H1 (cell line): ENCODE data around the gene GRIK4. TPM values are rescaled to one million over a fixed set of nuclear protein-coding genes. Genes with fewer than 3 reads are reported as not detected.

ENCODE experiments used
- CTCF ChIA-PET: fragments of 300-600 bp; sonication (Branson Sonifier 250); formaldehyde crosslinking; loops from one replicate; lab custom pipeline; 2021; ENCODE audit not compliant: partially characterized antibody; lab: Charles Lee
- POLR2A ChIA-PET: fragments of 300-600 bp; sonication (Branson Sonifier 250); formaldehyde crosslinking; loops from one replicate; lab custom pipeline; 2021; ENCODE audit warnings: inconsistent platforms; ENCODE audit not compliant: partially characterized antibody; lab: Charles Lee
- DNase-seq, 2 experiments: peaks; one replicate each; pipeline versions ENCODE4 v3.0.0 to v3.0.0-alpha.2; 2010 to 2022; ENCODE audit warnings: low spot score in 2 of 2, low read depth in 1 of 2, mixed read lengths in 1 of 2
- FAIRE-seq: peaks from 2 replicates; lab custom pipeline; 2011; peaks lifted over from hg19 to GRCh38; lab: Jason Lieb, UNC
- H2AFZ ChIP-seq: 2 replicates; pipeline ENCODE4 v1.8.1; 2012; ENCODE audit warnings: low read length, inconsistent platforms
- H2AK5ac ChIP-seq: 2 replicates; pipeline ENCODE4 v1.6.1; 2013; ENCODE audit warnings: low read depth, low read length
- H2BK120ac ChIP-seq: replicated peaks from 2 replicates; pipeline ENCODE3; 2013; ENCODE audit warnings: low read depth, low read length, inconsistent platforms
- H2BK12ac ChIP-seq: 2 replicates; pipeline ENCODE4 v1.6.1; 2013; ENCODE audit warnings: low read depth, low read length
- H2BK15ac ChIP-seq: 2 replicates; pipeline ENCODE4 v1.6.1; 2013; ENCODE audit warnings: low read length
- H2BK20ac ChIP-seq: 2 replicates; pipeline ENCODE4 v1.6.1; 2013; ENCODE audit warnings: low read length
- H2BK5ac ChIP-seq: 2 replicates; pipeline ENCODE4 v1.6.1; 2013; ENCODE audit warnings: low read depth, low read length
- H3K14ac ChIP-seq: 2 replicates; pipeline ENCODE4 v1.6.1; 2013; ENCODE audit warnings: inconsistent platforms; ENCODE audit not compliant: insufficient read length
- H3K18ac ChIP-seq: 2 replicates; pipeline ENCODE4 v1.6.1; 2013; ENCODE audit warnings: low read length; ENCODE audit errors: extremely low read depth
- H3K23ac ChIP-seq: 2 replicates; pipeline ENCODE4 v1.6.1; 2013; ENCODE audit warnings: inconsistent platforms; ENCODE audit not compliant: insufficient read length
- H3K23me2 ChIP-seq: 2 replicates; pipeline ENCODE4 v1.6.1; 2013; ENCODE audit warnings: low read depth, low read length
- H3K27ac ChIP-seq: 2 replicates; pipeline ENCODE4 v1.6.1; 2011; ENCODE audit warnings: low read depth, low read length, inconsistent platforms
- H3K27me3 ChIP-seq, 4 experiments: replicated peaks in 1 of 4; 1 replicate in 1 of 4; 2 replicates in 3 of 4; pipeline versions ENCODE4 v1.6.1 to v1.8.1; 2011 to 2013; ENCODE audit warnings: low read length in 3 of 4, mild to moderate bottlenecking in 3 of 4, inconsistent platforms in 2 of 4, mixed read lengths in 2 of 4, moderate library complexity in 1 of 4; ENCODE audit not compliant: control insufficient read depth in 3 of 4, insufficient read depth in 3 of 4; ENCODE audit errors: extremely low read depth in 1 of 4
- H3K36me3 ChIP-seq, 4 experiments: 2 replicates each; pipeline versions ENCODE4 v1.6.1 to v1.8.1; 2011 to 2013; ENCODE audit warnings: mild to moderate bottlenecking in 4 of 4, low read length in 3 of 4, moderate library complexity in 2 of 4, control low read depth in 1 of 4, inconsistent platforms in 1 of 4; ENCODE audit not compliant: insufficient read depth in 4 of 4, control insufficient read depth in 2 of 4
- H3K4ac ChIP-seq: replicated peaks from 2 replicates; pipeline ENCODE3; 2013; ENCODE audit warnings: low read length, low read depth, mixed read lengths, inconsistent platforms; ENCODE audit not compliant: insufficient read length
- H3K4me1 ChIP-seq, 4 experiments: replicated peaks in 1 of 4; 1 replicate in 1 of 4; 2 replicates in 3 of 4; pipeline versions ENCODE4 v1.6.1 to v1.8.1; 2011 to 2013; ENCODE audit warnings: low read length in 3 of 4, inconsistent platforms in 2 of 4, mixed read lengths in 1 of 4; ENCODE audit not compliant: insufficient read depth in 4 of 4, control insufficient read depth in 3 of 4
- H3K4me2 ChIP-seq, 2 experiments: 2 replicates each; pipeline versions ENCODE4 v1.6.1 to v1.8.1; 2011 to 2013; ENCODE audit warnings: low read depth in 2 of 2, low read length in 2 of 2, control low read depth in 1 of 2, inconsistent platforms in 1 of 2, mild to moderate bottlenecking in 1 of 2; ENCODE audit not compliant: insufficient read depth in 1 of 2
- H3K4me3 ChIP-seq, 4 experiments: fragments of 200-600, 300-600 bp in 1 of 4; sonication (generic), shearing (Covaris generic), sonication (Bioruptor Twin) in 1 of 4; 2 replicates each; pipeline versions ENCODE4 v1.5.1 to v1.8.1; 2011 to 2016; ENCODE audit warnings: low read length in 4 of 4, low read depth in 3 of 4, control low read depth in 2 of 4, inconsistent platforms in 2 of 4, mild to moderate bottlenecking in 2 of 4, mixed read lengths in 1 of 4, moderate library complexity in 1 of 4; ENCODE audit not compliant: insufficient read depth in 2 of 4; ENCODE audit errors: extremely low read depth in 1 of 4
- H3K56ac ChIP-seq: replicated peaks from 2 replicates; pipeline ENCODE3; 2013; ENCODE audit warnings: low read depth, mild to moderate bottlenecking, mixed read lengths, low read length, inconsistent platforms; ENCODE audit not compliant: insufficient read length
- H3K79me1 ChIP-seq: 2 replicates; pipeline ENCODE4 v1.6.1; 2013; ENCODE audit warnings: low read depth, low read length, control low read depth
- H3K79me2 ChIP-seq, 2 experiments: 2 replicates each; pipeline versions ENCODE4 v1.6.1 to v1.8.1; 2012 to 2013; ENCODE audit warnings: low read length in 2 of 2, mild to moderate bottlenecking in 2 of 2, inconsistent platforms in 1 of 2; ENCODE audit not compliant: insufficient read depth in 2 of 2, control insufficient read depth in 1 of 2
- H3K9ac ChIP-seq, 4 experiments: replicated peaks in 1 of 4; 1 replicate in 1 of 4; 2 replicates in 3 of 4; pipeline versions ENCODE4 v1.6.1 to v1.8.1; 2011 to 2013; ENCODE audit warnings: low read depth in 3 of 4, low read length in 3 of 4, control low read depth in 2 of 4, mild to moderate bottlenecking in 2 of 4, moderate library complexity in 2 of 4, inconsistent platforms in 1 of 4; ENCODE audit errors: extremely low read depth in 1 of 4
- H3K9me3 ChIP-seq, 2 experiments: 2 replicates each; pipeline versions ENCODE4 v1.6.1 to v1.8.1; 2012 to 2013; ENCODE audit warnings: mild to moderate bottlenecking in 2 of 2, moderate library complexity in 2 of 2, control low read depth in 1 of 2, inconsistent platforms in 1 of 2, low read depth in 1 of 2, low read length in 1 of 2, mixed read lengths in 1 of 2; ENCODE audit not compliant: insufficient read depth in 2 of 2
- H4K20me1 ChIP-seq, 2 experiments: replicated peaks in 1 of 2; 2 replicates each; pipeline versions ENCODE3 to v1.8.1; 2011 to 2013; ENCODE audit warnings: inconsistent platforms in 2 of 2, low read length in 2 of 2, mild to moderate bottlenecking in 1 of 2; ENCODE audit not compliant: insufficient read depth in 2 of 2, control insufficient read depth in 1 of 2
- H4K5ac ChIP-seq: 2 replicates; pipeline ENCODE4 v1.6.1; 2013; ENCODE audit warnings: low read length, low read depth, mixed read lengths, inconsistent platforms; ENCODE audit not compliant: insufficient read length
- H4K8ac ChIP-seq: 2 replicates; pipeline ENCODE4 v1.8.0; 2013; ENCODE audit warnings: mild to moderate bottlenecking, moderate library complexity, low read length, inconsistent platforms; ENCODE audit not compliant: insufficient read depth; ENCODE audit errors: extremely low read depth
- H4K91ac ChIP-seq: replicated peaks from 2 replicates; pipeline ENCODE3; 2013; ENCODE audit warnings: low read length, mixed read lengths, inconsistent platforms; ENCODE audit not compliant: insufficient read length
- HDAC6 ChIP-seq: IDR thresholded peaks from one replicate; pipeline ENCODE4 v1.7.1; 2012; ENCODE audit warnings: low read depth, mild to moderate bottlenecking, inconsistent platforms, low read length, moderate library complexity
- MAFK ChIP-seq: IDR thresholded peaks from 2 replicates; pipeline ENCODE4 v1.6.1; 2012; ENCODE audit warnings: low read depth, mild to moderate bottlenecking, improper control_type of control experiment, low read length
- POU5F1 ChIP-seq: IDR thresholded peaks from 2 replicates; pipeline ENCODE4 v1.6.1; 2011; ENCODE audit warnings: low read depth, mild to moderate bottlenecking, low read length, moderate library complexity
- RAD21 ChIP-seq, 2 experiments: IDR thresholded peaks in 1 of 2; conservative IDR thresholded peaks in 1 of 2; 2 replicates each; pipeline ENCODE4 v1.6.1; 2011; ENCODE audit warnings: low read depth in 2 of 2, low read length in 2 of 2, improper control_type of control experiment in 1 of 2, inconsistent platforms in 1 of 2, mild to moderate bottlenecking in 1 of 2, moderate library complexity in 1 of 2
- SP4 ChIP-seq: IDR thresholded peaks from 2 replicates; pipeline ENCODE4 v1.6.1; 2012; ENCODE audit warnings: low read length, inconsistent platforms
- SUZ12 ChIP-seq: fragments of 200-600 bp; sonication (generic); IDR thresholded peaks from 2 replicates; pipeline ENCODE4 v1.6.1; 2012; ENCODE audit warnings: mild to moderate bottlenecking, inconsistent platforms, low read length, moderate library complexity, mixed read lengths
- TAF1 ChIP-seq: IDR thresholded peaks from 2 replicates; pipeline ENCODE4 v1.6.1; 2011; ENCODE audit warnings: mild to moderate bottlenecking, low read depth, low read length
- TEAD4 ChIP-seq: IDR thresholded peaks from 2 replicates; pipeline ENCODE4 v1.6.1; 2012; ENCODE audit warnings: low read depth, low read length, inconsistent platforms, mixed read lengths
- WGBS, 2 experiments: shearing (Covaris generic) in 1 of 2; methylation state at CpG; one replicate each; pipeline versions ENCODE4 v1.1.6 to v1.1.7; 2013 to 2015; ENCODE audit warnings: low lambda C conversion rate in 2 of 2, mixed read lengths in 2 of 2, inconsistent platforms in 1 of 2, low coverage in 1 of 2, missing lambda C conversion rate in 1 of 2; ENCODE audit not compliant: insufficient replicate concordance in 2 of 2, insufficient coverage in 1 of 2, insufficient read length in 1 of 2; ENCODE audit errors: extremely low coverage in 1 of 2, missing lambda C conversion rate in 1 of 2; 5-methylcytosine and 5-hydroxymethylcytosine counted together
- polyA plus RNA-seq, 7 experiments: library from polyadenylated mRNA; depleted of rRNA in 3 of 7; stranded (reverse) in 5 of 7; unstranded in 2 of 7; fragments of >200 nt in 5 of 7; fragments of 200-250 nt in 2 of 7; gene quantifications; 1 replicate in 5 of 7; 2 replicates in 1 of 7; 4 replicates in 1 of 7; pipeline versions ENCODE4 v1.2.1 to v1.2.3, GENCODE V29; 2011 to 2013; ENCODE audit warnings: missing spikeins in 2 of 7, mixed read lengths in 2 of 7
- total RNA-seq: library from RNA; stranded (reverse); fragmentation: NEBNext Ultra II Directional; extraction: Animal tissue kit (Norgen Biotek cat#: 25700); gene quantifications from 2 replicates; pipeline ENCODE4 v1.2.1, GENCODE V29; 2021
- TF ChIP-seq, protein P1 (sequence below), 3 experiments: IDR thresholded peaks; 1 replicate in 2 of 3; 2 replicates in 1 of 3; pipeline versions ENCODE4 v1.5.1 to v1.6.1; 2011; ENCODE audit warnings: low read length in 3 of 3, mild to moderate bottlenecking in 3 of 3, inconsistent platforms in 2 of 3, low read depth in 1 of 3, moderate library complexity in 1 of 3; ENCODE audit not compliant: insufficient read depth in 1 of 3; ENCODE audit errors: control extremely low read depth in 1 of 3
- TF ChIP-seq, protein P2 (sequence below): IDR thresholded peaks from 2 replicates; pipeline ENCODE4 v1.6.1; 2011; ENCODE audit warnings: low read depth, mild to moderate bottlenecking, low read length; ENCODE audit not compliant: insufficient read depth

GRIK4 gene
- total and polyA plus RNA-seq, 2 of the 8 experiments (the other 6 are each of a cell fraction or from before 2014, with no cell fraction given) = 1.2 to 2.9 TPM

DNA sequence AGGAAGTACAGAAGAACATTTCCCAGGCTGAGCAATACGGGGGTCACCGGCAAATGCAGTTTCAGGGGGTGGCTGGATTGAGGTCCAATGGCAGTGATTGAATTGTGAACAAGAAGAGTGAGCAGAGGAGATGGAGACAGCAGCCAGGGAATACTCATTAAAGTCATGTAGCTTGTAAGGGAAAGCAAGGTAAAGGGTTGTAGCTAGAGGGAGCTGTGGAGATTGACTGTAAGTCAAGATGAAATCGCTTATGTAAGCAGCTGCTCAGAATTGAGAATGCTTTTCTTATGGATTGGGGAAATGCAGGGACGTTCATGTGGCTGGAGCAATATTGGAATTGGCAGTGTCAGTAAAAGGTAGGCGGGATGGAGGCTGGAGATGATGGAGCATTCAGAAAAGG is 401.0 kb downstream of the GRIK4 start:
- Histone ChIP-seq H2BK120ac (no peak overlapping the region), H4K8ac (no peak overlapping the region), H2AK5ac (no peak overlapping the region), H3K9ac (no peak overlapping the region), H3K79me1 (no peaks in the 10 kb centered on the region), H4K5ac (no peak overlapping the region), H3K23ac (no peak overlapping the region), H3K23me2 (no peaks in the 10 kb centered on the region; the same call in 1 of the 2 replicates), H3K4me2 (no peak overlapping the region), H3K18ac (no peak overlapping the region), H3K4me1 (no peaks in the 10 kb centered on the region), H3K36me3 (no peaks in the 10 kb centered on the region), H2AFZ (no peak overlapping the region), H2BK15ac (no peak overlapping the region), H2BK12ac (no peak overlapping the region), H3K9me3 (no peaks in the 10 kb centered on the region), H4K91ac (no peak overlapping the region), H3K27ac (no peak overlapping the region), H3K27me3 (no peaks in the 10 kb centered on the region; a peak in 1 of 7 replicates), H3K79me2 (no peaks in the 10 kb centered on the region), H4K20me1 (no peaks in the 10 kb centered on the region), H3K4me3 (no peak overlapping the region), H2BK5ac (no peak overlapping the region), H3K4ac (no peak overlapping the region), H3K14ac (no peak overlapping the region), H2BK20ac (no peak overlapping the region), H3K56ac (no peak overlapping the region)
- no peak for DNase-seq
- 60% methylated on average over 5 of the region's 5 CpGs; no CpG with 5 or more reads in 1 of the 2 experiments for WGBS, 2 experiments
- FAIRE-seq = peak; percentile 83
- ChIA-PET POLR2A (no interaction called here), CTCF (interaction anchor here (0.7 to 10.7 kb wide), 36 partner anchors 11 to 1594 kb away, joined by 3 to 158 read pairs (median 4); no protein-coding TSS in a partner anchor)
- TF ChIP-seq MAFK = peak; percentile 66; the same call in 1 of the 2 replicates
- no peak for TF ChIP-seq HDAC6
- no peak for TF ChIP-seq POU5F1
- TF ChIP-seq, protein P1, sequence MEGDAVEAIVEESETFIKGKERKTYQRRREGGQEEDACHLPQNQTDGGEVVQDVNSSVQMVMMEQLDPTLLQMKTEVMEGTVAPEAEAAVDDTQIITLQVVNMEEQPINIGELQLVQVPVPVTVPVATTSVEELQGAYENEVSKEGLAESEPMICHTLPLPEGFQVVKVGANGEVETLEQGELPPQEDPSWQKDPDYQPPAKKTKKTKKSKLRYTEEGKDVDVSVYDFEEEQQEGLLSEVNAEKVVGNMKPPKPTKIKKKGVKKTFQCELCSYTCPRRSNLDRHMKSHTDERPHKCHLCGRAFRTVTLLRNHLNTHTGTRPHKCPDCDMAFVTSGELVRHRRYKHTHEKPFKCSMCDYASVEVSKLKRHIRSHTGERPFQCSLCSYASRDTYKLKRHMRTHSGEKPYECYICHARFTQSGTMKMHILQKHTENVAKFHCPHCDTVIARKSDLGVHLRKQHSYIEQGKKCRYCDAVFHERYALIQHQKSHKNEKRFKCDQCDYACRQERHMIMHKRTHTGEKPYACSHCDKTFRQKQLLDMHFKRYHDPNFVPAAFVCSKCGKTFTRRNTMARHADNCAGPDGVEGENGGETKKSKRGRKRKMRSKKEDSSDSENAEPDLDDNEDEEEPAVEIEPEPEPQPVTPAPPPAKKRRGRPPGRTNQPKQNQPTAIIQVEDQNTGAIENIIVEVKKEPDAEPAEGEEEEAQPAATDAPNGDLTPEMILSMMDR (IDR thresholded peaks at IDR 0.05; ENCODE audit: control extremely low read depth in 1 of 3, insufficient read depth in 1 of 3, low read depth in 1 of 3, low read length in 3 of 3) = peak in 2 of 3 experiments; percentile 42 to 75; a peak in 2 of 4 replicates
- no peak for TF ChIP-seq SUZ12
- no peak for TF ChIP-seq TAF1
- TF ChIP-seq TEAD4 = no peak
- TF ChIP-seq SP4 = no peak
- TF ChIP-seq, protein P2, sequence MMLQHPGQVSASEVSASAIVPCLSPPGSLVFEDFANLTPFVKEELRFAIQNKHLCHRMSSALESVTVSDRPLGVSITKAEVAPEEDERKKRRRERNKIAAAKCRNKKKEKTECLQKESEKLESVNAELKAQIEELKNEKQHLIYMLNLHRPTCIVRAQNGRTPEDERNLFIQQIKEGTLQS = no peak
- TF ChIP-seq RAD21 (IDR thresholded peaks at IDR 0.05 in 1 of 2, conservative IDR thresholded peaks at IDR 0.05 in 1 of 2; ENCODE audit: low read depth in 2 of 2, low read length in 2 of 2) = peak; percentile 28 to 49
